Stimulated activated CD4-positive, alpha-beta T cell treated with anti-CD3 and anti-CD28 coated beads, TNF-alpha, amount 100 ng/mL, for 1 hour (primary cell): Measurements from ENCODE around the gene BTBD9.
"Not testable (repeated sequence)": the region's sequence is repeated elsewhere in the genome, so short reads cannot be mapped to it uniquely, and the experiment has no call there.

Experiments used
- DNase-seq, 3 donors: peaks; one replicate each; pipeline ENCODE4 v3.0.0-alpha.2; 2020; ENCODE audit warnings: low read depth in 3 of 3, low spot score in 1 of 3

The BTBD9 gene

DNA sequence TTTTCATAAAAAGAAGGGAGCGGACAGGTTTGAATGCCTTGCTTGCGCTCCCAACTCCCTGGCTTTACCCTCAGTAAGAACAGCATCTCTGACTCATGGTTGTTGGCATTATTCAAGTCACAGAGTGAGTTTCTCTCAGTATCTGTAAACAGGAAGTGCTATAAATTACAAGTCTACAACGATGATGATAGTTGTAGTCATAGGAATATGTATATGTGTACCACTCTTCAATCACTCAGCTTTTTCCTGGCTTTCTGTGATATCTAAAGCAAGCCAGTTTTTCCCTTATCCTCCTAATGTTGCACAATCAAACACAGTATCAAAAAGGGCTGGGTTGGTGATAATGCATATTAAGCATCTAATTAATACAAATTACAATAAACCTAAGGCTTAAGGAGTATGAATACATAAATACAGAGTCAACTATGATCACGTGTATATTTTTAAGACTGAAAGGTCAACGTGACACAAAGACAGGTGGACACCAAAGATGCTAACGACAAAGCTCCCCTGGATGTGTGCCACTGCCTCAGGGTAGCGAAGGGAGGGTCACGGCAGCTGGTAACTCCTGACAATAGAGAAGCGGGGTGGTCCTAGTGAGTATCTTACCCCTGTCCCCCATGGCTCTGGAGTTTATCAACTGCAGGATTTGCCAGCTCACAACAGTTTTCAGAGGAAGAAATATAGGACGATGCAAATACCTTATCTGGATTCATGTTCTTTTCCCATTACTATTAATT, 202.8 kb downstream of the BTBD9 start:
- no peak for DNase-seq

GRCh38 chr6:38435330-38435729, 204.4 kb downstream of the BTBD9 start:
- DNase-seq: no peak

GRCh38 chr6:38434051-38434450, 205.7 kb downstream of the BTBD9 start:
- DNase-seq: no peak

DNA sequence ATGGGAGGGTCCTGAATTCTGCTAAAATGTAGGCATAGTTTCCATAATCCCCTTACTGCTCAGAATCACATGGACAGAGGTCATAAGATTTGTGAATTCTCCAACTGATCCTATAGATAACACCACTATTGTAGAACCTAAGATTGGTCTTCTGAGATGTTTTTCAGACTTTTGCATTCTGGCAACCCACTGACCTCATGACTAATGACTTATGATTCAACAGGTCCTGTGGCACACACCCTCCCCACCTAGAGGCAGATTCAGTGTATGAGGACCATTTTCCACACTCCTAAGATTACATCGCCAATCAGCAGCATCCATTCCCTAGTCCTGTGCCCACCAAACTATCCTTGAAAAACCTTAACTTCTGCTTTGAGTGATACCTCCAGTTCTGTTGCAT, 207.2 kb downstream of the BTBD9 start:
- DNase-seq: no peak

GRCh38 chr6:38432079-38432478, 207.7 kb downstream of the BTBD9 start:
- no peak for DNase-seq

DNA sequence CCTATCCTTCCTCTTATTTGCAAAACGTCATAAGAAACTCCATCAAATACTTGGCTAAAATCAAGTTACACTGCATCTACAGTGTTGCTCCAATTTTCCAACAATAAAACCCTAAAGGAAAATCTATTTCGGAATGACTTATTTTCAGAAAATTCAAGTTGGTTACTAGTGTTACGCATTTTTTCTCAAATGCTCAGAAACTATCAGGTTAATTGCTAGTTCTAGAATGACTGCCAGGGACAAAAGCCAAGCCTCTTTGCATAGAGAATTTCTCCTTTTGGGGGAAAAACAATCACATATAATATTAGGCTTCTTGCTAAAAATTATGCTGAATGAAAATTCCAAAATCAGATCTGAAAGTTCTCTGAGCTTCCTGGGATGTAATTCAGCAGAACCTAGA, 210.2 kb downstream of the BTBD9 start:
- DNase-seq: no peak

GRCh38 chr6:38427492-38428210, 212.1 kb downstream of the BTBD9 start:
- DNase-seq: no peak

- not testable (repeated sequence) for DNase-seq
Measured at GRCh38 chr6:38425788-38426488, 213.8 kb downstream of the BTBD9 start.

DNA sequence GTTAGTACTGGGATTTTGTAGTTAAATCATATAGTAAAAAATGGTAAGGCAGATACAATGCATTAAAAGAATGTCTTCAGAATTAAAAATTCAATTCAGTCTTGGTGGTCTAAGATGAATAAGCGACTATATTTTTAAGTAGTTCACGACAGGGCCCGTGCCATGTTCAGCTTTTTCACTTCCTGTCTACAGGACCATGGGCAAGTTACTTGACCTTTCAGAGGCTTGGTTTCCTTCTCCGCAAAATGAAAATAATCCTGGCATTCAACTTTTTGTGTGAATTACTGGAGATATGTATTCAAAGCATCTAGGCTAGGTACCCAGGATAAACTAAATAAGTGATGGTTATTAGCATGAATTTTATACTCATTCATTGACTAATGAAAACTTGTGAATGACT, 216.0 kb downstream of the BTBD9 start:
- no peak for DNase-seq

DNA sequence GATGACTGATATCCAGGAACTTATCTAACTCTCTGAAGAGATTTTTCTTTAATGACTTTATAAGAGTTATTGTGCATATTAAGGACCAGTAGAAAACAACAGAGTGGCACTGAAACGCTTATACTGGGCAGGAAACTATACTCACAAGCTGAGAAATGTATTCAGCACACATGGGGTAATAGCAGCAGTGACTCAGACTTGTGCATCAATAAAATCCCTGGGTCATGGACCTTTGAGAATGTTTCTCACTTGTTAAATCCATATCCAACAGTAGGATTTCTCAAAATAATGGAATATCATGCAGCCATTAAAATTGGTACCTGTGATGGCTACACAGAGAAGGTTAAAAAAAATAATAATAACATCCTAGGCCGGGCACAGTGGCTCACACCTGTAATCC, 219.5 kb downstream of the BTBD9 start:
- no peak for DNase-seq

GRCh38 chr6:38417521-38417920, 222.2 kb downstream of the BTBD9 start:
- DNase-seq: no peak

GRCh38 chr6:38415231-38416005, 224.3 kb downstream of the BTBD9 start:
- no peak for DNase-seq

- DNase-seq: no peak
Measured at GRCh38 chr6:38413102-38413800, 226.5 kb downstream of the BTBD9 start.

GRCh38 chr6:38407192-38407591, 232.5 kb downstream of the BTBD9 start:
- DNase-seq: no peak

- DNase-seq: no peak
Measured at GRCh38 chr6:38406096-38406495, 233.6 kb downstream of the BTBD9 start.

GRCh38 chr6:38404900-38405556, 234.7 kb downstream of the BTBD9 start:
- no peak for DNase-seq

DNA sequence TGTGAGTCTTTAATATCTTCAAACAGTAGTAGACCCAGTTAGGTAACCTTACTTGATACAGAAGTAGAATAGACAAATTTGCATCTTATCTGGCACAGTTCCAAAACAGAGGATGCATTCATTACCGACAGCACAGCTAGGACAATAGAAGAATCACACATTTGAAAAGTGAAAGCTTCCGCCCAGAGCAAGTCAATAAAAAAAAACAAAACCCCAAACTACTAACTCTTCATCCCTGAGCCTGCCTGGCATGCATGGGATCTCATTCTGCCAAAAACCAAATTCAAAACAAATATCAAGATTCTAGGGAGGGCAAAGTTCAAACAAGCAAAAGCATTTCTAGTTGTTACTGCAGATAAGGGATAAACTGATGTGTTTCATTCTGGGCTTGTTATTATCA, 235.4 kb downstream of the BTBD9 start:
- no peak for DNase-seq

- no peak for DNase-seq
Measured at GRCh38 chr6:38403548-38403947, 236.2 kb downstream of the BTBD9 start.

GRCh38 chr6:38400764-38401163, 239.0 kb downstream of the BTBD9 start:
- no peak for DNase-seq

- no peak for DNase-seq
Measured at GRCh38 chr6:38400101-38400500, 239.6 kb downstream of the BTBD9 start.
